Measurements from ENCODE around the gene SLC25A22. TPM values are rescaled to one million over a fixed set of nuclear protein-coding genes. Genes with fewer than 3 reads are reported as not detected.
A peak's percentile ranks its signal among the peaks of the same experiment; 100 is the strongest.

SLC25A22 gene
- total RNA-seq, 1 experiment from 2014 or later: 24.6 TPM

GRCh38 chr11:826836-827145 lies 28.7 kb upstream of the SLC25A22 start:
- ChIA-PET CTCF (no interaction called here), POLR2A (ENCODE audit: unreplicated experiment) (no interaction called here)
- H3K4me2 ChIP-seq: peak overlapping the region; percentile 84
- DNase-seq: peak in 1 of 2 experiments; percentile 8
- TF ChIP-seq CTCF (conservative IDR thresholded peaks at IDR 0.05): no peak
- TF ChIP-seq EZH2 (IDR thresholded peaks at IDR 0.05; ENCODE audit: low read depth): no peak
- peak overlapping the region; percentile 57 for H3K4me3 ChIP-seq
- peak overlapping the region; percentile 82; the same call in 1 of the 2 replicates for H2AFZ ChIP-seq
- peaks cover 8% of the 10 kb centered on the region; the same call in 1 of the 2 replicates for H3F3A ChIP-seq (ENCODE audit: insufficient read depth, low read depth)
- no peaks in the 10 kb centered on the region for H3K27me3 ChIP-seq (ENCODE audit: insufficient read depth, low read depth)
- intact Hi-C loops (cut with micrococcal nuclease; ENCODE audit: unreplicated experiment): no loop called here
- no peak overlapping the region for H3K27ac ChIP-seq
- H3K36me3 ChIP-seq (ENCODE audit: low read depth): no peaks in the 10 kb centered on the region
- H3K9me2 ChIP-seq (ENCODE audit: insufficient read depth): no peaks in the 10 kb centered on the region
- BruUV-seq (replicated peaks): no TSS peak
- H3K4me1 ChIP-seq (replicated peaks; ENCODE audit: insufficient read depth): peaks cover 27% of the 10 kb centered on the region
- H3K9me3 ChIP-seq (ENCODE audit: insufficient read depth, low read depth): no peaks in the 10 kb centered on the region
- H3K79me2 ChIP-seq (ENCODE audit: low read depth): peaks cover 3% of the 10 kb centered on the region; the same call in 1 of the 2 replicates
- peaks cover 11% of the 10 kb centered on the region for H4K20me1 ChIP-seq (ENCODE audit: insufficient read depth)

- H3K36me3 ChIP-seq (ENCODE audit: low read depth): no peaks in the 10 kb centered on the region
- H4K20me1 ChIP-seq (ENCODE audit: insufficient read depth): peaks cover 16% of the 10 kb centered on the region
- H3K9me3 ChIP-seq (ENCODE audit: insufficient read depth, low read depth): no peaks in the 10 kb centered on the region
- H3K79me2 ChIP-seq (ENCODE audit: low read depth): peaks cover 9% of the 10 kb centered on the region
- no peak overlapping the region for H2AFZ ChIP-seq
- intact Hi-C loops (cut with micrococcal nuclease; ENCODE audit: unreplicated experiment): no loop called here
- H3F3A ChIP-seq (ENCODE audit: insufficient read depth, low read depth): peaks cover 8% of the 10 kb centered on the region; the same call in 1 of the 2 replicates
- TF ChIP-seq EZH2 (IDR thresholded peaks at IDR 0.05; ENCODE audit: low read depth): no peak
- TF ChIP-seq CTCF (conservative IDR thresholded peaks at IDR 0.05): no peak
- ChIA-PET CTCF (no interaction called here), POLR2A (ENCODE audit: unreplicated experiment) (no interaction called here)
- H3K27ac ChIP-seq: no peak overlapping the region
- peaks cover 27% of the 10 kb centered on the region for H3K4me1 ChIP-seq (replicated peaks; ENCODE audit: insufficient read depth)
- peak in 1 of 2 experiments; percentile 16 for DNase-seq
- H3K27me3 ChIP-seq (ENCODE audit: insufficient read depth, low read depth): no peaks in the 10 kb centered on the region
- BruUV-seq (replicated peaks): no TSS peak
- H3K9me2 ChIP-seq (ENCODE audit: insufficient read depth): no peaks in the 10 kb centered on the region
- peak overlapping the region; percentile 84 for H3K4me2 ChIP-seq
- peak overlapping the region; percentile 57; the same call in 1 of the 2 replicates for H3K4me3 ChIP-seq
Observed at GRCh38 chr11:826227-826621, 28.1 kb upstream of the SLC25A22 start.

GRCh38 chr11:825366-826226 lies 27.5 kb upstream of the SLC25A22 start:
- peaks cover 21% of the 10 kb centered on the region for H4K20me1 ChIP-seq (ENCODE audit: insufficient read depth)
- TF ChIP-seq CTCF (conservative IDR thresholded peaks at IDR 0.05): no peak
- no peak for TF ChIP-seq EZH2 (IDR thresholded peaks at IDR 0.05; ENCODE audit: low read depth)
- H3K27ac ChIP-seq: peak overlapping the region; percentile 44
- peak; percentile 56 to 58 for DNase-seq
- H3K27me3 ChIP-seq (ENCODE audit: insufficient read depth, low read depth): no peaks in the 10 kb centered on the region
- H3K36me3 ChIP-seq (ENCODE audit: low read depth): no peaks in the 10 kb centered on the region
- no peaks in the 10 kb centered on the region for H3K9me3 ChIP-seq (ENCODE audit: insufficient read depth, low read depth)
- no TSS peak for BruUV-seq (replicated peaks)
- intact Hi-C loops (cut with micrococcal nuclease; ENCODE audit: unreplicated experiment): no loop called here
- POLR2A ChIA-PET (ENCODE audit: unreplicated experiment): no interaction called here
- H3K9me2 ChIP-seq (ENCODE audit: insufficient read depth): no peaks in the 10 kb centered on the region
- peaks cover 13% of the 10 kb centered on the region for H3K79me2 ChIP-seq (ENCODE audit: low read depth)
- CTCF ChIA-PET: no interaction called here
- H3K4me1 ChIP-seq (replicated peaks; ENCODE audit: insufficient read depth): peaks cover 32% of the 10 kb centered on the region
- H3F3A ChIP-seq (ENCODE audit: insufficient read depth, low read depth): peaks cover 11% of the 10 kb centered on the region; the same call in 1 of the 2 replicates
- no peak overlapping the region for H3K4me3 ChIP-seq
- peak overlapping the region; percentile 84 for H3K4me2 ChIP-seq
- H2AFZ ChIP-seq: no peak overlapping the region
